OCI-LY7 (cell line): ENCODE results near the gene SNRPD2. TPM values are rescaled to one million over a fixed set of nuclear protein-coding genes. Genes with fewer than 3 reads are reported as not detected.

ENCODE experiments used
- BruUV-seq: library from RNA; stranded (reverse); fragments of 400-500 nt; replicated peaks from 2 replicates; lab custom pipeline; 2021; lab: Mats Ljungman, UMichigan
- CTCF ChIA-PET: fragments of 300-600 bp; sonication (Branson Sonifier 250); formaldehyde crosslinking; loops from one replicate; lab custom pipeline; 2022; ENCODE audit warnings: antibody characterized with exemption; ENCODE audit not compliant: unreplicated experiment; lab: Charles Lee
- POLR2A ChIA-PET: fragments of 300-600 bp; sonication (Branson Sonifier 250); formaldehyde crosslinking; loops from one replicate; lab custom pipeline; 2022; ENCODE audit warnings: antibody characterized with exemption; lab: Charles Lee
- DNase-seq: peaks from one replicate; pipeline ENCODE4 v3.0.0-alpha.2; 2015; ENCODE audit warnings: low spot score
- H2AFZ ChIP-seq: fragments of 200-600 bp; sonication (generic), shearing (Covaris generic); 2 replicates; pipeline ENCODE4 v1.6.1; 2014; ENCODE audit warnings: mild to moderate bottlenecking, antibody characterized with exemption, low read length, moderate library complexity
- H3K27ac ChIP-seq: fragments of 200-600 bp; sonication (generic); 2 replicates; pipeline ENCODE4 v1.5.1; 2014; ENCODE audit warnings: mixed run types, low read depth, mild to moderate bottlenecking, moderate library complexity, low read length, inconsistent platforms; ENCODE audit not compliant: poor library complexity, severe bottlenecking
- H3K36me3 ChIP-seq: fragments of 200-600 bp; sonication (generic); 2 replicates; pipeline ENCODE4 v1.6.1; 2014; ENCODE audit warnings: mild to moderate bottlenecking, antibody characterized with exemption, low read length, moderate library complexity, mixed read lengths; ENCODE audit not compliant: insufficient read depth
- H3K4me1 ChIP-seq: fragments of 200-600 bp; sonication (generic); 2 replicates; pipeline ENCODE4 v1.5.1; 2014; ENCODE audit warnings: mild to moderate bottlenecking, low read length; ENCODE audit not compliant: insufficient read depth, poor library complexity, severe bottlenecking
- H3K4me2 ChIP-seq: fragments of 200-600 bp; sonication (generic); 2 replicates; pipeline ENCODE4 v1.6.1; 2014; ENCODE audit warnings: mild to moderate bottlenecking, low read length
- H3K4me3 ChIP-seq: fragments of 200-600 bp; sonication (generic); 2 replicates; pipeline ENCODE4 v1.5.1; 2014; ENCODE audit warnings: mild to moderate bottlenecking, low read depth, low read length; ENCODE audit not compliant: poor library complexity, severe bottlenecking
- H3K79me2 ChIP-seq: fragments of 200-600 bp; sonication (generic); 2 replicates; pipeline ENCODE4 v1.6.1; 2016; ENCODE audit warnings: low read depth, mild to moderate bottlenecking, low read length, moderate library complexity, mixed read lengths; ENCODE audit not compliant: insufficient read depth
- H3K9me2 ChIP-seq: fragments of 200-600 bp; sonication (generic); 2 replicates; pipeline ENCODE4 v1.6.1; 2016; ENCODE audit warnings: mild to moderate bottlenecking, low read length, mixed read lengths; ENCODE audit not compliant: insufficient read depth
- H3K9me3 ChIP-seq: fragments of 200-600 bp; sonication (generic); 2 replicates; pipeline ENCODE4 v1.6.1; 2014; ENCODE audit warnings: mild to moderate bottlenecking, mixed run types, low read length, mixed read lengths
- H4K20me1 ChIP-seq: fragments of 200-600 bp; sonication (generic); 2 replicates; pipeline ENCODE4 v1.6.1; 2014; ENCODE audit warnings: mild to moderate bottlenecking, antibody characterized with exemption, low read length, moderate library complexity, mixed read lengths; ENCODE audit not compliant: insufficient read depth
- CTCF ChIP-seq: fragments of 200-600 bp; sonication (generic); conservative IDR thresholded peaks from 2 replicates; pipeline ENCODE4 v1.5.1; 2014; ENCODE audit warnings: mild to moderate bottlenecking, antibody characterized with exemption, low read length, moderate library complexity, mixed read lengths
- EZH2phosphoT487 ChIP-seq: fragments of 200-600 bp; sonication (generic); IDR thresholded peaks from 2 replicates; pipeline ENCODE4 v1.6.1; 2018; ENCODE audit warnings: low read depth, borderline replicate concordance, mild to moderate bottlenecking, mixed run types, antibody characterized with exemption, low read length, moderate library complexity, mixed read lengths
- intact Hi-C: fragments of 100-400 bp; cut with micrococcal nuclease; formaldehyde crosslinking; loops from one replicate; pipeline ENCODE4 v1.10.0; 2022; ENCODE audit not compliant: unreplicated experiment
- total RNA-seq, 2 experiments: library from RNA; depleted of rRNA in 1 of 2; stranded (reverse); fragments of >200 nt in 1 of 2; shearing (Covaris generic) in 1 of 2; gene quantifications; 2 replicates each; pipeline ENCODE4 v1.2.3, GENCODE V29; 2014 to 2022

The SNRPD2 gene
- total RNA-seq, 2 experiments from 2014 or later, result 523 to 774 TPM

DNA sequence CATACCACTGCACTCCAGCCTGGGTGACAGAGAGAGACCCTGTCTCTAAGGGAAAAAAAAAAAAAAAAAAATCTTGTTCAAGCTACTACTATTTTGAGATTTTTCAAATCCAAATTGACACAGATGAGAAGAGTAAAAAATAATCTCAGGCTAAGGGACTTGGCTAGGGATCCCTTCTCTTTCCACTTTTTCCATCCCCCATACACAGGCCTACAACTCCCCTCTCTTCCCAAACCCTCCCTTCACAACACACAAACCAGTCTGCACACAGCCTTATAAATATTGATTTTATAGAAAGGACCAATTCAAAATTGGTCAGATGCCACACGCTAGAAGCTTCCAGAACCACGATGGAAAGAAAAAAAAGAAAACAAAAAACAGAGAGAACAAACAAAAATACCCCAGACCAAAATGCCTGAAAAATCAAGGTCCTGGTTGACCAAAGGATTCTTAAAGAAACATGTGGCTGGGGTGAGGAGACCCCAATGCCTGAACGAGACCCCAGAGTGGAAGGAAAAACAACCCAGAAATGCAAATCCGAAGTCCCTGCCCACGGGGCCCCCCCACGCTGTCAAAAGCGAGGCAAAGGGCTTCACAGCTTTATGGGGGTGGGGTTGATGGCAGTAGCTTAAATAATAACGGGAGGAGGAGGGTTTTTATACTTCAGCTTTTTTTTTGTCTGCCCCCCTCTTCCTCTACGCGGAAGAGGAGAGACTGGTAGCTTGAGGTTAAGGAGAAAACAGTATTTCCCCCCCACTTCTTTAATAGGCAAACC lies 18.8 kb upstream of the SNRPD2 start:
- peaks cover 32% of the 10 kb centered on the region for H3K36me3 ChIP-seq
- peak overlapping the region; percentile 57 for H3K4me2 ChIP-seq
- H3K4me1 ChIP-seq, result peaks cover 64% of the 10 kb centered on the region
- CTCF ChIA-PET, result interaction anchor here (0.6 to 1.4 kb wide), 2 partner anchors 19 to 36 kb away, joined by 3 read pairs; partner anchors contain the start of genes QPCTL and SNRPD2
- intact Hi-C loops, result no loop called here
- POLR2A ChIA-PET, result interaction anchor here (0.6 to 1.6 kb wide), 8 partner anchors 11 to 125 kb away, joined by 3 to 10 read pairs (median 4); partner anchors contain the start of genes FBXO46 and QPCTL
- H3K27ac ChIP-seq, result peak overlapping the region; percentile 59
- peak overlapping the region; percentile 31 for H3K4me3 ChIP-seq
- peaks cover 6% of the 10 kb centered on the region; the same call in 1 of the 2 replicates for H3K9me3 ChIP-seq
- no peak overlapping the region for H2AFZ ChIP-seq
- BruUV-seq, result no TSS peak
- H4K20me1 ChIP-seq, result no peaks in the 10 kb centered on the region
- peaks cover 32% of the 10 kb centered on the region; the same call in 1 of the 2 replicates for H3K79me2 ChIP-seq
- H3K9me2 ChIP-seq, result no peaks in the 10 kb centered on the region
- peak; percentile 25 for DNase-seq
- TF ChIP-seq EZH2phosphoT487 (no peak), CTCF (no peak)

DNA sequence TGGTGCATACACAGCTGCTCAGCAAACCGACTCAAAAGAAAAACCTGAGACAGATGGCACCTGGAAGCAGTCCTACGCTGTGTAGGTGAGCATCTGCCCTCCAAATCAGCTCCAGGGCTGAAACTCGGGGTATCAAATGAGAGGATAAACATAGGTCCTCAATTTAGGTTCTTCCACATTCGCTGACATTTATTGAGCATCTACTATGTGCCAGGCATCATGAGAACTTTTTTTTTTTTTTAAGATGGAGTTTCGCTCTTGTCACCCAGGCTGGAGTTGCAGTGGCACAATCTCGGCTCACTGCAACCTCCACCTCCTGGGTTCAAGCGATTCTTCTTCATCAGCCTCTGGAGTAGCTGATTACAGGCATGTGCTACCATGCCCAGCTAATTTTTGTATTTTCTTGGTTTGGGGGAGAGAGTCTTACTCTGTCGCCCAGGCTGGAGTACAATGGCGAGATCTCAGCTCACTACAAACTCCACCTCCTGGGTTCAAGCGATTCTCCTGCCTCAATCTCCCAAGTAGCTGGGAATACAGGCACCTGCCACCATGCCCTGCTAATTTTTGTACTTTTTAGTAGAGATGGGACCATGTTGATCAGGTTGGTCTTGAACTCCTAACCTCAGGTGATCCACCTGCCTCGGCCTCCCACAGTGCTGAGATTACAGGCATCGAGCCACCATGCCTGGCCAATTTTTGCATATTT lies 14.1 kb upstream of the SNRPD2 start:
- Histone ChIP-seq H3K36me3 (peaks cover 64% of the 10 kb centered on the region), H2AFZ (no peak overlapping the region), H3K27ac (peak overlapping the region; percentile 98), H3K4me2 (peak overlapping the region; percentile 80), H3K9me2 (no peaks in the 10 kb centered on the region), H3K4me3 (peak overlapping the region; percentile 56), H3K4me1 (peaks cover 55% of the 10 kb centered on the region), H3K9me3 (peaks cover 15% of the 10 kb centered on the region), H4K20me1 (no peaks in the 10 kb centered on the region), H3K79me2 (peaks cover 17% of the 10 kb centered on the region; the same call in 1 of the 2 replicates)
- intact Hi-C loops, result loop anchor here (1.0 to 10.0 kb wide), 3 partner anchors 35 to 179 kb away; partner anchors contain the start of genes IRF2BP1 and SIX5
- no peak for DNase-seq
- ChIA-PET CTCF (no interaction called here), POLR2A (interaction anchor here (2.2 kb wide), 1 partner anchor 14 kb away, joined by 16 read pairs; the partner anchor contains the start of genes QPCTL and SNRPD2)
- TF ChIP-seq CTCF, result no peak
- TF ChIP-seq EZH2phosphoT487, result no peak
- no TSS peak for BruUV-seq
